HG03565 (cell line): ENCODE measurements around the gene MAP4K4.

Experiments
- ATAC-seq: cut with Tn5 transposase; IDR thresholded peaks from one replicate; pipeline ENCODE4 v1.9.1; 2021; ENCODE audit warnings: mild to moderate bottlenecking, moderate library complexity; ENCODE audit not compliant: unreplicated experiment

MAP4K4 gene

DNA sequence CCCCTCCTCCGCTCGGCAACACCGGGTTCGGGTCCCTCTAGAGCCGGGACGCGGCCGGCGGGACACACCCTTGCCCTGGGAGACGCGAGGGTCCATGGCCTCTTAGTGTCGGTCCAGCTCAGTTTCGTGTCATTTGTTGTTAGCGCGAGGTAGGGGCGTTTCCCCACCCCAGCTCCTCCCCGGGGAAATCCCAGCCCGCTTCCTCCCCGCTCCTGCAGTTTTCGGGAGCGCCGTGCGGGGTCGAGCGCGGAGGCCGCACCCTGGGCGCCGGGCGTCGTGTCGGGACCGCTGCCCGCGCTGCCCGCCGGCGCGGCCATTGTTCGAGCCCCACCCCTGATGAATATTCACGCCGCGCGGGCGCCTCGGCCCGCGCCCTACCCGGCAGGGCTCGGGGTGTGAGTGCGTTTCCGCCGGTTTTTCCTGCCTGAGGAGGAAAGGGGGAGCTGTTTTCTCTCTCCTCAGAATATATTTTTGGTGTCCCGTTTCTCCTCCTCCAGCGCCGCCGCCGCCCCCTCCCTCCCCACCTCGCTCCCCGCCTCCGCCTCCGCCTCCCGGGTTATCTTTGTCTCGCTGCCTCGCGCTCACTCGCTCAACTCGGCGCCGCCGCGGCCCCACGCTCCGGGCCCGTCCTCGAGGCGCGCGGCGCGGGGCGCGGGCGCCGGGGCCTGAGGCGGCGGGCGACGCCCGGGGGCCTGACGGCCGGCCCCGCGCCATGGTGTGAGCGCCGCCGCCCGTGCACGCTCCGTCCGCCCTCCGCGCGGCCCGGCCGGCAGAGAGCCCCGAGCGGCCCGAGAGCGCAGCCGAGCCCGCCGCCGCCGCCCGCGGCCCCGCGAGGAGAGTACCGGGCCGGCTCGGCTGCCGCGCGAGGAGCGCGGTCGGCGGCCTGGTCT lies at the start of gene MAP4K4:
TSS of gene MAP4K4 (plus strand) at position 584 of the 890 bp plus-strand sequence. CDS start 374 bp downstream, outside the sequence.
- peak; percentile 42 for ATAC-seq

DNA sequence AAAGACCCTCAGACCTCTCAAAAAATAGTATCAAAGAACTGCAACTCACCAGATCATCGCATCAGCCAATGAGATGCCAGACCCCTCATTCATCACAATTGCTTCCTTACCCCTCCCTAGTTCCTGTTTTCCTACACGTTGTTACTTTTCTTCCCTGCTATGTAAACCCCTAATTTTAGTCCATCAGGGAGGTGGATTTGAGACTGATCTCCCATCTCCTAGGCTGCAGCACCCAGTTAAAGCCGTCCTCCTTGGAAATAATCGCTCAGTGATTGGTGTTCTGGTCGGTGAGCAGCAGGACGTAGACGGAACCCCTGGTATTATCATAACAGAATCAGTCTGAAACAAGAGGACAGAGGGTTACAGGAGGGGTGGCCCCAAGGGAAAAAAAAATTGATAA lies 44.0 kb upstream of the MAP4K4 start:
- no peak for ATAC-seq

DNA sequence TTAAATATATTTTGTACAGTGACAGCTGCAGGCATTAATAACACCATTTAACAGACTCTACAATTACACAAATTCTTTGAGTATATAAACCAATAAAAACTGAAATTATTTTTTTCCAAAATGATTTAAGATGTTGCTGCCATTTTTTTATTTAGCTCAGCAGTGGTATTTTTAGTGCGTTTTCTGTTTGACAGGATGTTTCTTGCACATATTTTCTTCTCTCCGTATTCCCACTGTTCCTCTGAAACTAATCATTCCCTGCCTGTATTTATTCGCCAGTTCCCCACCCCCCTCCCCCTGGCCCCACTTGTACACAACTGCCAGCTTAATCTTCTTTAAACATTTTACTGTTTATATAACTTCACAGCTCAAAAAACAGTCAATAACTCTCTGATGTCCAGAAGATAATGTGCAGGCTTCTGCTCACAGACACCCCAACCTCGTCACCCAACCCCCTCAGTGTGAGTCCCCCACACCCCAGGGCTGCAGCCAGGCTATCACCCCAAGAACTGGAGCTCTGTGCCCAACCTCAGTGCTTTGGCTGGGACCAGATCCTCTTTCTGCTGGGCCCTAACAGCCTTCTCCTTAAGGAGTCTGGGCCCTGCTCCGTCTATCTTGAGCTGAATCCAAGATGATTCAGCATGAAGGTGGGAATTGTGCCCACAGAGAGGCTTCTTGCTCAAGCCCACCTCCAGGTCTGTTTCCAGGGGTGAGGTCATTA lies 41.6 kb upstream of the MAP4K4 start:
- ATAC-seq, result no peak

DNA sequence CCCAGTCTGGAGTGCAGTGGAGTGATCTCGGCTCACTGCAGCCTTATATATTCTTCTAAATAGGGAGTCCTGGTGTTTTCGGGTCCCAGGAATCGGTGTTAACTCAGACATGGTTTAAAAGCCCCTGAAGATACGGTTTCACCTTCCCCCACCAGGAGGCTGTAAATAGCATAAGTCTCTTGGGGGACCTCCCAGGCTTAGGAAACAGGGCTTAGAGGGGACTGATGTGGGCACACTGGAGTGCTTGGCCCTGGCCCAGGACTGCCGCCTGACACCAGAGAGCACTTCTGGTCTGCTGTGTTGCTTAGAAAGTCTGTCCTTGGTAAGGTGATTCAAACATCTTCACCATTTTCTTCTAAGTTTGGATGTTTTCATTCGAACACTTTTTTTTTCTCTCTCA lies 39.7 kb upstream of the MAP4K4 start:
- no peak for ATAC-seq

DNA sequence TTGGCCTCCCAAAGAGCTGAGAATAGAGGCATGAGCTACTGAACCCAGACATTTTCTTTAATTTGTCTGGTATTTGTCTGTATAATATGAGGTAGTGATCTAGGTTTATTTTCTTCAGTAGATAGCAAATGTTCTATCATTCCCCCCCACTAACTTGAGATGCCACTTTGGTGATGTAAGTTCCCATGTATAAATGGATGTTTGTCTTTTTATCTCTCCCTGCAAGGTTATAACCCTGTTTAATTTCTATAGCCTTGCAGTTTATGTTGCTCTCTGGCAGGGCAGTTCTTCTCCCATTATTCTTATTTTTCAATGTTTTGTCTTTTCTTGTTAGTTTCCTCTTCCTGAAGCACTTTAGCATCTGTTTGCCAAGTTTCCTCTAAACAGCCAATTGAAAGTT lies 39.1 kb upstream of the MAP4K4 start:
- ATAC-seq, result no peak

DNA sequence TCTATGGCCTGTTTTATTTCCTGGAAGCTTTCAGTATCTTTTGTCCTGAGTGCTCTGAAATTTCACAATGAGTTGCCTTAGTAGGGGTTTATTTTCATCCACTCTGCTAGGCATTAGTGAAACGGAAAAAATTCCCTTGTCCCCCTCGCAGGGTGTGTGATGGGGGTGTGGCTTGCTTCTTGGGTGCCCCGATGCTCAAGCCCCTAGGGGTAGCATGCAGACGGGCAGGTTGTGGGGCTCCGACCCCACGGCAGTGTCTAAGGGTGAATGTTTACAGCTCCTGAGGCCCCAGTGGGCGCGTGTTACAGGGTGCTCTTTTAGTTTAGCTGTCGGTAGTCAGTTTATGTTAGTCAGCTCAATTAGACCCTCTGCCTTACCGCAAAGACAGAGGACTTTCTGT lies 32.2 kb upstream of the MAP4K4 start:
- ATAC-seq, result no peak

DNA sequence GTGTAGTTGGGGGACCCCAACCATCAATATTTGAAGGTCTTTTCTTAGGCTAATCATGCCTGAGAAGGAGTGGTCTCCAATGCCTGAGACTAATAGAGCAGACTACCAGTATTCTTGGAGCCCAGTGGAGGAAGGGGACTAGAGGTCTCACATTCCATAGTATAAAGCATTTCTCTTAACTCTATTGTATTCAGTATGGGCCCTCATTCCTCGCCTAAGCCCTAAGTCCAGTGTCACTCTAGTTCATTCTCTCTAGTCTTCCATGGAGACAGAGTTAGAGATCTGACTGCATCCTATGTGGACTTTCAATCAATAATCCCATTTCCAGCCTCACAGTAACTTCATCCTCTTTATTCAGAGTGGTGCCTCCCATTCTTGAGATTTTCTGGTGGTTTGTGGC lies 29.7 kb upstream of the MAP4K4 start:
- ATAC-seq, result no peak

DNA sequence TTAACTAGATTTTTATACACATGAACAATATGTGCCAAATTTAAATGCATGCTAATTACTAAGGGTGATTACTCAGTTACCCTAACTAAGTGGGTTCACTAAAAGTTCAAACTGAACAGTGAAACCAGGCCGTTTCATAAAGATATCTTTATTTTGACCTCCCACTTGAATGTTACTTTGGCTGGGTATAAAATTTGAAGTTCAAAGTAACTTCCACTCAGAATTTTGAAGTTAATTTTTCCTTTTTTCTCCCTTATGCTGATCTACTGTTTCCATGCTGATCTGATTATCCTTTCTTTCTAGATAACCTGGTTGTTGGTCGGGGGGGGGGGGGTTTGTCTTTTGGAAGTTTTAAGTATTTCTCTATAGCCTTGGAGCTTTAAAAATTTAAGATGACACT lies 25.5 kb upstream of the MAP4K4 start:
- no peak for ATAC-seq

DNA sequence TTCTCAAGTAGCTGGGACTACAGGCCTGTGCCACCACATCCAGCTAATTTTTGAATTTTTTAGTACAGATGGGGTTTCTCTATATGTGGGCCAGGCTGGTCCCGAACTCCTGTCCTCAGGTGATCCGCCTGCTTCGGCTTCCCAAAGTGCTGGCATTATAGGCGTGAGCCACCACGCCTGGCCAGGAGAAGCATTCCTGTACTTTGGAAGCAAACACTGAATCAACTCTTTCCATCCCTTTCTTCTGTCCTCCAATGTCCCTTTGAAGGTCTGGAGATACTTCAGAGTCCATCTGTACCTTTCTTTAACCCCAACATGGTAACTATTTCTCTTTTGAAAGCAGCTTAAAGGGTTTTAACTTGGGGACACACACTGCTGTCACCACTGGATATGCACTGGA lies 23.6 kb upstream of the MAP4K4 start:
- no peak for ATAC-seq

DNA sequence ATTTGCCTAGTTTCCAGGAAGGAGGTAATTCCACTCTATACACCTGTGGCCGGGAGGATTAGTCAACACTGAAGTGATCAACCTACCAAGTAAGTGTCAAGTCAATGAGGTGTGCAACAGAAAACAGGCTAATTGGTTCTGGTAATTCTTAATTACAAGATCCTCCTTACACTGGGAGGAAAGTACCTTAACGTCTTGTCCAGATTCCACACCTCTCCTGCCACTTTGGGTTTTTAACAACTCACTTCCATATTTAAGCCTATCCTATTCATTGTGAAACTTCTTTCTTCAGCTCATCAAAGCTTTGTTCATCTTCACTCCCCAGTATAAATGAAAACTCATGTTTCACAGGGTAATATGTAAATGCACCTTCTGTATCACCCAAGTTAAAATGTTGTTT lies 22.0 kb upstream of the MAP4K4 start:
- no peak for ATAC-seq

DNA sequence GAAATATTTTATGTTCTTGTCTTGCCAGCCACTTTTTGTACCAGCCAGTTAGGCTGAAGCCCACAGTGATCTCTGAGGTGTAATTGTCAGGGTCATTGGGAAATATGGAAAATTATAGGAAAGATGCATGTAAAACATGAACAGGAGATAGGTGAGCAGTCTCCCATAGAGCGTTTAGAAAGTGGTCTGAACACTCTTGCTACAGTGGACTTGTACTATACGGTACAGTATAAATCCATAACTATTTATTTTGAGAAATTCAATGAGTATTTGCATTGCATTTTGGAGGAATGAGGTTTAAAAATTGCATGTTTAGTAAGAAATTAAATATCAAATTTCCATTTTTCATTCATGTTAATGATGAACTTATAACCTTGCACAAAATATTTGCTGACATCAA lies 20.8 kb upstream of the MAP4K4 start:
- no peak for ATAC-seq

DNA sequence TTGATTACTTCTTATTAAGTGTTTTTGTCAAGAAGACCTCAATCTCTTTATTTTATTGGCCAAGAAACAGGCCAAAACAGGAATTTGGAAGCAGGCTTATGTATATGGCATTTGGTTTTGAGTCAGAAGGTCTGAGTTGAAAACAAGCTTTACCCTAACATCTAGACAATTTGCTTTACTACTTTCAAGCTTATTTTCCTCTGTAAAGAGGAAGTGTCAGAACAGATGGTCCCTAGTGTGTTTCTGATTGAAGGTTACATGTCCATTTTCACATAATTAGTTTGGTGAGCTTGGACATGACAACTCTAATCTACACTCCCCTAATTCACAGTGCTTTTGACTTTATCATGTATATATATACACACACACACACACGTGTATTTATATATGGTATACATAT lies 19.8 kb upstream of the MAP4K4 start:
- no peak for ATAC-seq

DNA sequence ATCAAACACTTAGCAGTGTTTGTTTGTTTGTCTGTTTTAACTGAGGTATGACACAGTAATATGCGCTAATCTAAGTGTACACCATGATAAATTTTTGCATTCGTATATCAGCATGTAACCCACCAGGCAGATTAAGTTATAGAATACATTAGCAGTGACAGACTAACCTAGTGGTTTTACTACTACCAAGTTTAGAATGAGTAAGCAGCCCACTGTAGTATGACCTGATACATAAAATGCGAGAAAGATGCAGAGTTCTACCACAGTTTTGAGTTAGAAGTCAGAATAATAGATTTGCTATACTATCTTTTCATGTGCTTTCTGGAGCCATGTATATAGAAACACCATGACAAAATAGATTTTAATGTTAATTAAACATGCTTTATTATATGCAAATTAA lies 19.1 kb upstream of the MAP4K4 start:
- no peak for ATAC-seq

DNA sequence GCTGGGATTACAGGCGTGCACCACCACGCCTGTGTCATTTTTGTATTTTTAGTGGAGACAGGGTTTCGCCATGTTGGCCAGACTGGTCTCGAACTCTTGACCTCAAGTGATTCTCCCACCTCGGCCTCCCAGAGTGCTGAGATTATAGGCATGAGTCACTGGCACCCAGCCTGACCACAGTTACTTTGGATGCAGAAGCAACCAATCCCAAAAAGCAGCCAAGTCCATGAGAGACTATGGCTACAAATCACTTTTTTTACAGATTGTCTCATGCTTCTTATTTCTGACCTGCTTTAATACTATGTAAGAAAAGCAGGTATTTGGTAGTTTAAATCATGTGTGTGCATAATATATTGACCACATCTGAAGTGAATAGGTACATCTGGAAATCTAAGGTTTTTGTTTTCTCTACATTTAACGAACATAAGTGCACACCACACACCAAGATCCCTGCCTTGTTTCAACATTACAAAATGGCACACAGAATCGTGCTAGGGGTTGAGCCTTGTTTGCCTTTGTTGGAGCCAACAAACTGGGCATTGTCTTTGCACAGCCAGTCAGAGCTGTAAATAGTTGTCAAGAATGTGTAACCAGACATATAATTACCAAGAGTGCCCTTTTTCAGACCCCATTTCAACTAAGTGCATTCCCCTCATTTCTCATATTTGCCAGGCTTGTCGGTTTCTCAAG lies 18.3 kb upstream of the MAP4K4 start:
- no peak for ATAC-seq

DNA sequence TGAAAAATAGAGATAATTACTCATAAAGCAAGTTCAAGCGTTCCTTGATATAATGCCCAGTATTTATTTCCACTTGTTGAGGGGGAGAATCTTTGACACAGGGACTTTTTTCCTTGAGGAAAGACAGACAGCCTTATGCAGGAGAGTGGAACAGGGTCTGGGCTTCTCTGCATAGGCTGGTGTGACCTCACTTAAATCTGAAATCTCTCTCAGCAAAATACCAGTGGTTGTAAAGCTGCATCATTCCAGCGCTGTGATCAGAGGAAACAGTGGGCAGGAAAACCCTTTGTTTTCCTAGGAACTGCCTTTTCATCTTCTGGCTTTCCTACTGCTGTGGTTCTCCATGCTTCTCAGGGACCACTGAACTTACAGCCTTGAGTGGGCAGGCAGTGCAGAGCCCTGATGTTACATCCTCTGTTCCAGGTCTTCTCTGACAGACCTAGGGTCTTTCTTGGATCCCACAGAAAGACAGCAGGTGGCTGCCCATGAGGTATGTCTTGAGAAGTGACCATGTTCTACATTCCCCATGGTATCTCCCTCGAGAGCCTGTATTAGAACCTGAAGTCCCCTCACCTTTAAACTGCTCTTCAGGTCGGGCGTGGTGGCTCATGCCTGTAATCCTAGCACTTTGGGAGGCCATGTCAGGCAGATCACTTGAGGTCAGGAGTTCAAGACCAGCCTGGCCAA lies 17.6 kb upstream of the MAP4K4 start:
- no peak for ATAC-seq

DNA sequence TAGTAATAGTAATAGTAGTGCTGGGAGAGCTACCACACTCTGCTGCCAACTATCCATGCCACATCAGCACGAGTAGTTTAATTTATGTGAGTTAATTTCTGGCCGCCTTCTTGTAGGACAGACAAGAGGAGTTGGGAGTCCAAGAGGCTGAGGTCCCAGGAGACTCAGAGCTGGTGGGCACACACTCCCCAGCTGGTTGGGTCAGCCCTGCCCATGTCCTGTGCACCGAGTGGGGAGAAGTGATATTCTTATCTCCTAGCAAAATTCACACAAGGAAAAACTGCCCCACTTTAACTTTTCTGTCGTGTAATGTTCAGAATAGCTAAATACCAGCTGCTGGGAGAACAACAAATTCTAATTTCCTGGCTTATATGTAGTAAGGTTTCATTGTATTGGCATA lies 15.2 kb upstream of the MAP4K4 start:
- no peak for ATAC-seq

DNA sequence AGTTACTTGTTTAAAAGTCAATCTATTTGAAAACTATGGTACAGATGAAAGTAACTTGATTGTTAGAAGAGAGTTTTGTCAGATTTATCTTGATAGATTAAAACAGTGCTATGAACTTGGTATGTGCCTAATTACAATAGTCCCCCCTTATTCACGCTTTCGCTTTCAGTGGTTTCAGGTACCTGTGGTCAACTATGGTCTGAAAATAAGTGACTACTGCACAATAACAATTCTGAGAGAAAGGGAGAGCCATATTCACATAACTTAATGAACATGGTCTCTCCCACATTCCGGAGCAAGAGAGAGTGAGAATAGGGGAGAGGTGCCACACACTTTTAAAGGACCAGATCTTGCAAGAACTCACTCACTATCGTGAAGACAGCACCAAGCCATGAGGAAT lies 13.2 kb upstream of the MAP4K4 start:
- ATAC-seq, result no peak

DNA sequence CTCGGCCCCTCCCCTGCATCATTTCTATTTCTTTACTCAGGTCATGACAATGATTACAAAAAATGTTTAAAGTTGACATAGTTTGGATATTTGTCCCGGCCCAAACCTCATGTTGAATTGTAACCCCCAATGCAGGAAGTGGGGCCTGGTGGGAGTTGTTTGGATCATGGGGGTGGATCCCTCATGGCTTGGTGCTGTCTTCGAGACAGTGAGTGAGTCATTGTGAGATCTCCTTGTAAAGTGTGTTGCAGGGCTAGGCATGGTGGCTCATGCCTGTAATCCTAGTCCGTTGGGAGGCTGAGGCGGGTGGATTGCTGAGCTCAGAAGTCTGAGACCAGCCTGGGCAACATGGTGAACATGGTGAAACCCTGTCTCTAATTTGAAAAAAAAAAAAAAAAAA lies 9.2 kb upstream of the MAP4K4 start:
- no peak for ATAC-seq

DNA sequence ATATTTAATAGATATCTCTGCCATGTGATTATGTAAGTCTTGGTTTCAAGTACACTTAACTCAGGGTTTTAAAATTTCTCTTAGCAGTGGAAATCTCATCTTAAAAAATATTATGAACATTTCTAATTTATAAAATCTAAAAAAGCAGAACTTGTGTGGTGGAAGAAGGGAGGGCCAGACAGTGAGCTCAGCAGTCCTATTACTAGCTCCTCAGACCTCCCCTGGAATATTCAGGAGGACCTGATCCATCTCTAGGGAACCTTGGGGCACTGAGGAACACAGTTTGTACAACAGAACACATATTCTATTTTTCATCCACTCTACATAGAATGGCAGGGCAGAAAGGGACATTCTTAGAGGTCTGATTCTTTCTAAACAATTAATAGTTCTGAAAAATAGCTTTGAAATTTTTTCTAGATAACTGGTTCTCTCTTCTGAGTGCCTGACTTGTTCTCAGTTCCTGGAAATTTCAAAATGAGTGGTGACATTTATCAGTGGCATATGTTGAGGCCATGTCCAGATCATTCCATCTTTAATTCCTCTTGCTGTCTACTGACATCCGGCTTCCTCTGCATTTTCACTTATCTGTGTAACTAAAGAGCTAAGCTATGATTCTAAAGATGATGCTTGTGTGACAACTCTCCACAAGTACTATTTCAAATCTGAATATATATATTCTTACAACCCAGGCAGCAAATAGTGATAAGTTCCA lies 8.2 kb upstream of the MAP4K4 start:
- ATAC-seq, result no peak

DNA sequence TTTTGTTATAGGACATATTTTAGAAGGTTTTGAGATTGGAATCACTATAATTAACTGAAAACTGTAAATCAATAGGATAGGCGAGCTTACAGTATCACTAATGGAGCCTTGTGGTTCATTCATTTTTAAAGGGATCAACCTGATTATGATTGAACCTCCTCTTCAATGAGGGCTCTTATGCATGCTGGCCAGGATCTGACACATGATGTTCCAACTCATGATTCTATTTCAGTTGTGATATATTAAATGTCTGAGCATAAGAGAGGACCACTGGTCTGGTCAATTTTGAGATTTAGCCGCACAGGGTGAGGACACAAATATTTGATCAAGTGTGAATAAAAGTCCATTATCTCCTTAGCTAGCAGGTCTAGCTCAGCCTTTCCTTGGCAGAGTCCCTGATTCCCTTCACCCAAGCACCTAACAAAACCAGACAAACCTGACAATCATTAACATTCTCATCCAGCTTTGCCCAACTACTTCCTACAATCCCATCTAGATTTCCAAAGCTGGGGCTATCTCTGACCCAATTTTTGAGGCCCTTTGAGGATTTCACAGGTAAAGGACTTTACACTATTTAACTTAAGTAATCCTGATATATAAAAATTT lies 6.9 kb upstream of the MAP4K4 start:
- no peak for ATAC-seq
